Vagina (tissue), 2 donors: ENCODE measurements around the gene MIF4GD.

ENCODE experiments used
- CTCF ChIP-seq, 3 experiments: fragments of 450-650 bp in 2 of 3; fragments of 200-600 bp in 1 of 3; sonication (generic) in 1 of 3; IDR thresholded peaks; one replicate each; pipeline ENCODE4 v1.5.1; 2017 to 2019; ENCODE audit warnings: antibody characterized with exemption in 3 of 3, mild to moderate bottlenecking in 2 of 3, moderate library complexity in 2 of 3
- POLR2A ChIP-seq, 2 donors: fragments of 450-650 bp; IDR thresholded peaks; one replicate each; pipeline ENCODE4 v1.6.1; 2017; ENCODE audit warnings: antibody characterized with exemption in 2 of 2, mild to moderate bottlenecking in 2 of 2, moderate library complexity in 2 of 2
- POLR2AphosphoS5 ChIP-seq, 2 donors: sonication (generic); formaldehyde crosslinking; IDR thresholded peaks; one replicate each; pipeline ENCODE4 v1.9.0; 2017; ENCODE audit warnings: antibody characterized with exemption in 2 of 2, mild to moderate bottlenecking in 2 of 2, low read depth in 1 of 2; ENCODE audit not compliant: insufficient read depth in 1 of 2

GRCh38 chr17:75228847-75229246 is 42.2 kb downstream of the MIF4GD start:
- no peak for TF ChIP-seq CTCF (IDR thresholded peaks at IDR 0.05)
- TF ChIP-seq POLR2A (IDR thresholded peaks at IDR 0.05), result no peak
- no peak for TF ChIP-seq POLR2AphosphoS5 (IDR thresholded peaks at IDR 0.05; ENCODE audit: insufficient read depth in 1 of 2, low read depth in 1 of 2)
